HEK293 (cell line): ENCODE measurements around the gene PSAPL1.

ENCODE experiments used
- CTCF ChIA-PET: fragments of 350-600 bp; formaldehyde crosslinking; extraction: SDS; loops from one replicate; lab custom pipeline; 2021; ENCODE audit warnings: antibody characterized with exemption; lab: Yijun Ruan, JAX
- POLR2A ChIA-PET: fragments of 300-600 bp; formaldehyde crosslinking; extraction: SDS; loops from one replicate; lab custom pipeline; 2020; ENCODE audit warnings: antibody characterized with exemption, inconsistent platforms; lab: Yijun Ruan, JAX
- H3K27ac ChIP-seq: fragments of 200-500 bp; sonication (Bioruptor generic); 2 replicates; pipeline ENCODE4 v1.5.1; 2014; ENCODE audit warnings: low read depth, low read length, control low read depth, inconsistent platforms; ENCODE audit errors: extremely low read depth
- H3K36me3 ChIP-seq, 2 experiments: fragments of 200-500 bp in 1 of 2; sonication (Bioruptor generic) in 1 of 2; 1 replicate in 1 of 2; 2 replicates in 1 of 2; pipeline ENCODE4 v1.5.1; 2014 to 2017; ENCODE audit warnings: inconsistent platforms in 2 of 2, low read length in 2 of 2; ENCODE audit not compliant: control insufficient read depth in 2 of 2, insufficient read depth in 1 of 2
- H3K4me1 ChIP-seq: fragments of 200-500 bp; sonication (Bioruptor generic); 2 replicates; pipeline ENCODE4 v1.5.1; 2014; ENCODE audit warnings: mild to moderate bottlenecking, low read length, inconsistent platforms; ENCODE audit not compliant: control insufficient read depth, insufficient read depth
- H3K4me3 ChIP-seq: 2 replicates; pipeline ENCODE4 v1.5.1; 2011; ENCODE audit warnings: low read depth, mild to moderate bottlenecking, control low read depth, low read length, moderate library complexity
- H3K9me3 ChIP-seq: fragments of 200-500 bp; sonication (Bioruptor generic); 2 replicates; pipeline ENCODE4 v1.5.1; 2014; ENCODE audit warnings: low read depth, low read length, inconsistent platforms; ENCODE audit not compliant: control insufficient read depth, insufficient read depth
- GLI4 ChIP-seq: fragments of 450-650 bp; formaldehyde crosslinking; IDR thresholded peaks from 2 replicates; pipeline ENCODE4 v1.5.1; 2016; ENCODE audit warnings: missing biosample characterization, missing genetic modification characterization
- KLF1 ChIP-seq: fragments of 450-650 bp; formaldehyde crosslinking; IDR thresholded peaks from 2 replicates; pipeline ENCODE4 v1.5.1; 2016; ENCODE audit warnings: missing biosample characterization, missing genetic modification characterization
- KLF7 ChIP-seq: fragments of 450-650 bp; formaldehyde crosslinking; IDR thresholded peaks from 2 replicates; pipeline ENCODE4 v1.5.1; 2016; ENCODE audit warnings: missing biosample characterization, missing genetic modification characterization, borderline replicate concordance
- KLF8 ChIP-seq: fragments of 450-650 bp; formaldehyde crosslinking; IDR thresholded peaks from 2 replicates; pipeline ENCODE4 v1.5.1; 2016; ENCODE audit warnings: missing biosample characterization, missing genetic modification characterization
- OSR2 ChIP-seq: fragments of 450-650 bp; formaldehyde crosslinking; IDR thresholded peaks from 2 replicates; pipeline ENCODE4 v1.5.1; 2016; ENCODE audit warnings: missing biosample characterization, missing genetic modification characterization
- PATZ1 ChIP-seq: fragments of 450-650 bp; formaldehyde crosslinking; IDR thresholded peaks from 2 replicates; pipeline ENCODE4 v1.5.1; 2016; ENCODE audit warnings: missing biosample characterization, missing genetic modification characterization
- PBX3 ChIP-seq: sonication (generic); formaldehyde crosslinking; IDR thresholded peaks from 2 replicates; pipeline ENCODE4 v1.8.1; 2022; ENCODE audit warnings: mild to moderate bottlenecking, moderate library complexity, missing genetic modification reagents
- PRDM4 ChIP-seq: fragments of 450-650 bp; formaldehyde crosslinking; IDR thresholded peaks from 2 replicates; pipeline ENCODE4 v1.5.1; 2017; ENCODE audit warnings: missing biosample characterization, missing genetic modification characterization
- SETDB1 ChIP-seq: IDR thresholded peaks from one replicate; pipeline ENCODE4 v1.6.1; 2017; ENCODE audit warnings: mild to moderate bottlenecking, low read length, moderate library complexity, mixed read lengths; ENCODE audit not compliant: insufficient read length
- TCF7L2 ChIP-seq: IDR thresholded peaks from 2 replicates; pipeline ENCODE4 v1.6.1; 2011; ENCODE audit warnings: low read depth, mild to moderate bottlenecking, inconsistent platforms, low read length, moderate library complexity, borderline replicate concordance
- TRIM28 ChIP-seq: IDR thresholded peaks from 2 replicates; pipeline ENCODE4 v1.6.1; 2011; ENCODE audit warnings: low read length, control low read depth, borderline replicate concordance
- ZFP69B ChIP-seq: fragments of 450-650 bp; formaldehyde crosslinking; IDR thresholded peaks from 2 replicates; pipeline ENCODE4 v1.5.1; 2016; ENCODE audit warnings: missing biosample characterization, missing genetic modification characterization
- ZNF132 ChIP-seq: fragments of 450-650 bp; formaldehyde crosslinking; IDR thresholded peaks from 2 replicates; pipeline ENCODE4 v1.5.1; 2017; ENCODE audit warnings: missing biosample characterization, missing genetic modification characterization, borderline replicate concordance
- ZNF18 ChIP-seq: fragments of 450-650 bp; formaldehyde crosslinking; IDR thresholded peaks from 2 replicates; pipeline ENCODE4 v1.5.1; 2016; ENCODE audit warnings: missing biosample characterization, missing genetic modification characterization
- ZNF184 ChIP-seq: fragments of 450-650 bp; IDR thresholded peaks from 2 replicates; pipeline ENCODE4 v1.5.1; 2018; ENCODE audit warnings: missing biosample characterization, mild to moderate bottlenecking, missing genetic modification characterization
- ZNF211 ChIP-seq: fragments of 450-650 bp; formaldehyde crosslinking; IDR thresholded peaks from 2 replicates; pipeline ENCODE4 v1.5.1; 2016; ENCODE audit warnings: low read depth, missing biosample characterization, missing genetic modification characterization
- ZNF221 ChIP-seq: fragments of 450-650 bp; formaldehyde crosslinking; IDR thresholded peaks from 2 replicates; pipeline ENCODE4 v1.5.1; 2017; ENCODE audit warnings: missing biosample characterization, missing genetic modification characterization, borderline replicate concordance
- ZNF239 ChIP-seq: fragments of 450-650 bp; formaldehyde crosslinking; IDR thresholded peaks from 2 replicates; pipeline ENCODE4 v1.5.1; 2016; ENCODE audit warnings: missing biosample characterization, missing genetic modification characterization
- ZNF544 ChIP-seq: fragments of 450-650 bp; formaldehyde crosslinking; IDR thresholded peaks from 2 replicates; pipeline ENCODE4 v1.5.0; 2017; ENCODE audit warnings: missing biosample characterization, missing genetic modification characterization
- ZNF610 ChIP-seq: fragments of 450-650 bp; formaldehyde crosslinking; IDR thresholded peaks from 2 replicates; pipeline ENCODE4 v1.5.1; 2016; ENCODE audit warnings: missing biosample characterization, missing genetic modification characterization, borderline replicate concordance
- ZNF621 ChIP-seq: fragments of 450-650 bp; formaldehyde crosslinking; IDR thresholded peaks from 2 replicates; pipeline ENCODE4 v1.5.1; 2017; ENCODE audit warnings: missing biosample characterization, missing genetic modification characterization
- ZNF677 ChIP-seq: fragments of 450-650 bp; IDR thresholded peaks from 2 replicates; pipeline ENCODE4 v1.5.0; 2018; ENCODE audit warnings: missing biosample characterization, mild to moderate bottlenecking, missing genetic modification characterization, moderate library complexity
- ZSCAN30 ChIP-seq: fragments of 450-650 bp; IDR thresholded peaks from 2 replicates; pipeline ENCODE4 v1.5.1; 2018; ENCODE audit warnings: missing biosample characterization, mild to moderate bottlenecking, missing genetic modification characterization, moderate library complexity

PSAPL1 gene

DNA sequence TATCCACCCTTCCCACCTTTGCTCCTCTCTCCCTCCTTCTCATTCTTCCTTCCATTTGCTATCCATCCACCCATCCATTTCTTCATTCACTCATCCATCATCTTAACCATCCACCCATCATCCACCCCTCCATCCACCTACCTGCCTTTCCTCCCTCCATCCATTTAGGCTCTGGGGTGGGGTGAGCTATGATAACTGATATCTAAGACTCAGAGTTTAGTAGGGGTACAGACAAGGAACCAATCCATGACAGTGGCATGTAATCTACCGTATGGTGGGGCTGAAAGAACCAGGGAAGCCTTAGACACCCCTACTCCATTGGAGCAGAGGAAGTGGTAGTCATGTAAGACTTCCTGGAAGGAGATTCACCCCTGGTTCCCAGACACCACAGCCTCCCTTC lies 23.2 kb downstream of the PSAPL1 start:
- no peak overlapping the region for H3K27ac ChIP-seq
- no peaks in the 10 kb centered on the region for H3K36me3 ChIP-seq
- no peaks in the 10 kb centered on the region for H3K9me3 ChIP-seq
- H3K4me1 ChIP-seq: no peaks in the 10 kb centered on the region
- CTCF ChIA-PET: no interaction called here
- no peak for TF ChIP-seq ZNF544 (tag by site-specific recombination)
- no peak for TF ChIP-seq KLF1 (tag by site-specific recombination)
- TF ChIP-seq PBX3 (CRISPR knock-in tag): no peak
- TF ChIP-seq PATZ1: no peak
- no peak for TF ChIP-seq ZNF211 (tag by site-specific recombination)
- TF ChIP-seq OSR2 (tag by site-specific recombination): no peak
- TF ChIP-seq ZNF610 (tag by site-specific recombination): no peak
- POLR2A ChIA-PET: no interaction called here
- no peak overlapping the region for H3K4me3 ChIP-seq

- CTCF ChIA-PET: no interaction called here
These were observed 24.3 kb downstream of the PSAPL1 start for GRCh38 chr4:7410446-7410845.

DNA sequence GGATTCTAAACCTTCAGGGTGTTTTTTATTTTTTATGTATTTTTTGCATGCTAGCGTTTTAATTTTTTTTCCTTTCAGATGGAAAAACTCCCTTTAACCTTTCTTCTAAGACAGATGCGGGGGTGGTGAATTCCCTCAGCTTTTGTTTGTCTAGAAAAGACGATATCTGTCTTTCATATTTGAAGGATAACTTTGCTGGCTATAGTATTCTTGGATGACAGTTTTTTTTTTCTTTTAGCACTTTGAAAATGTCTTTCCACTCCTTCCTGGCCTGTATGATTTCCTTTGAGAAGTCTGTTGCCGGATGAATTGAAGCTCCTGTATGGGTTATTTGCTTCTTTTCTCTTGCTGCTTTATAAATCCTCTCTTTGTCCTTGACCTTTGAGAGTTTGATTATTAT lies 26.6 kb downstream of the PSAPL1 start:
- H3K4me1 ChIP-seq: no peaks in the 10 kb centered on the region
- H3K9me3 ChIP-seq: no peaks in the 10 kb centered on the region
- POLR2A ChIA-PET: no interaction called here
- no peaks in the 10 kb centered on the region for H3K36me3 ChIP-seq
- TF ChIP-seq ZNF677 (tag by site-specific recombination) (0 out of 2 replicates have a peak, but pooled peaks have one; percentile 38), TRIM28 (0 out of 2 replicates have a peak, but pooled peaks have one; percentile 50), SETDB1 (peak; percentile 92), ZNF184 (tag by site-specific recombination) (no peak)
- CTCF ChIA-PET: no interaction called here
- no peak overlapping the region for H3K27ac ChIP-seq
- H3K4me3 ChIP-seq: no peak overlapping the region

More at GRCh38 chr4:7410446-7410845, 24.3 kb downstream of the PSAPL1 start:
- Histone ChIP-seq H3K4me1 (no peaks in the 10 kb centered on the region), H3K27ac (no peak overlapping the region)
- TF ChIP-seq KLF7 (tag by site-specific recombination) (no peak), ZNF184 (tag by site-specific recombination) (no peak), ZSCAN30 (tag by site-specific recombination) (no peak), ZNF239 (tag by site-specific recombination) (no peak)
- TF ChIP-seq, all 188 proteins: peak for 0
- no peak overlapping the region for H3K4me3 ChIP-seq
- H3K9me3 ChIP-seq: no peaks in the 10 kb centered on the region
- POLR2A ChIA-PET: no interaction called here
- no peaks in the 10 kb centered on the region for H3K36me3 ChIP-seq

DNA sequence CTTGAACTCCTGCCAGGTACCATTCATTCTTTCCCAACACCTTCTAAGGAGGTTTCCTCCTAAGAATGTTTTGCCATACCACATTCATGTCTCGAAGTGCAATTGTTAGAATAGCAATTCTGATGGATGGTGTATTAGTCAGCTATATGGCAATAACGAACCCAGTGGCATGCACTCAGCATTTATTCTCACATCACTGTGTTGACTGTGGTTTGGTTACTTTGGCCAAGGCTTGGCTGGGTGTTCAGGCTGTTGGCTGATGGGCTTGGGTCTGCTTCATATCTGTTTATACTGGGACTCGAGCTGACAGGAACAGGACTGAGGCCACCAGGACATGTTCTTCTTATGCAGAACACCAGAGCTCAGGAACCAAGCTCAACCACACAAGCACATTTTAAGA lies 31.7 kb downstream of the PSAPL1 start:
- H3K9me3 ChIP-seq: no peaks in the 10 kb centered on the region
- no peak overlapping the region for H3K4me3 ChIP-seq
- ChIA-PET CTCF (interaction anchor here (0.8 to 1.7 kb wide), 2 partner anchors 11 to 317 kb away, joined by 4 to 6 read pairs; no protein-coding TSS in a partner anchor), POLR2A (no interaction called here)
- H3K36me3 ChIP-seq: no peaks in the 10 kb centered on the region
- H3K27ac ChIP-seq: no peak overlapping the region
- H3K4me1 ChIP-seq: 0 out of 2 replicates have a peak, but pooled peaks cover 2% of the 10 kb centered on the region
- TF ChIP-seq ZNF18 (no peak), ZNF132 (tag by site-specific recombination) (no peak), ZNF621 (tag by site-specific recombination) (no peak), ZNF221 (tag by site-specific recombination) (no peak), GLI4 (tag by site-specific recombination) (no peak), ZFP69B (tag by site-specific recombination) (no peak), PRDM4 (tag by site-specific recombination) (no peak), KLF8 (tag by site-specific recombination) (no peak), TCF7L2 (no peak)
